ENCODE data around the gene AGGF1.
"Not testable (repeated sequence)": the region's sequence is repeated elsewhere in the genome, so short reads cannot be mapped to it uniquely, and the experiment has no call there.

The AGGF1 gene, protein sequence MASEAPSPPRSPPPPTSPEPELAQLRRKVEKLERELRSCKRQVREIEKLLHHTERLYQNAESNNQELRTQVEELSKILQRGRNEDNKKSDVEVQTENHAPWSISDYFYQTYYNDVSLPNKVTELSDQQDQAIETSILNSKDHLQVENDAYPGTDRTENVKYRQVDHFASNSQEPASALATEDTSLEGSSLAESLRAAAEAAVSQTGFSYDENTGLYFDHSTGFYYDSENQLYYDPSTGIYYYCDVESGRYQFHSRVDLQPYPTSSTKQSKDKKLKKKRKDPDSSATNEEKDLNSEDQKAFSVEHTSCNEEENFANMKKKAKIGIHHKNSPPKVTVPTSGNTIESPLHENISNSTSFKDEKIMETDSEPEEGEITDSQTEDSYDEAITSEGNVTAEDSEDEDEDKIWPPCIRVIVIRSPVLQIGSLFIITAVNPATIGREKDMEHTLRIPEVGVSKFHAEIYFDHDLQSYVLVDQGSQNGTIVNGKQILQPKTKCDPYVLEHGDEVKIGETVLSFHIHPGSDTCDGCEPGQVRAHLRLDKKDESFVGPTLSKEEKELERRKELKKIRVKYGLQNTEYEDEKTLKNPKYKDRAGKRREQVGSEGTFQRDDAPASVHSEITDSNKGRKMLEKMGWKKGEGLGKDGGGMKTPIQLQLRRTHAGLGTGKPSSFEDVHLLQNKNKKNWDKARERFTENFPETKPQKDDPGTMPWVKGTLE

DNA sequence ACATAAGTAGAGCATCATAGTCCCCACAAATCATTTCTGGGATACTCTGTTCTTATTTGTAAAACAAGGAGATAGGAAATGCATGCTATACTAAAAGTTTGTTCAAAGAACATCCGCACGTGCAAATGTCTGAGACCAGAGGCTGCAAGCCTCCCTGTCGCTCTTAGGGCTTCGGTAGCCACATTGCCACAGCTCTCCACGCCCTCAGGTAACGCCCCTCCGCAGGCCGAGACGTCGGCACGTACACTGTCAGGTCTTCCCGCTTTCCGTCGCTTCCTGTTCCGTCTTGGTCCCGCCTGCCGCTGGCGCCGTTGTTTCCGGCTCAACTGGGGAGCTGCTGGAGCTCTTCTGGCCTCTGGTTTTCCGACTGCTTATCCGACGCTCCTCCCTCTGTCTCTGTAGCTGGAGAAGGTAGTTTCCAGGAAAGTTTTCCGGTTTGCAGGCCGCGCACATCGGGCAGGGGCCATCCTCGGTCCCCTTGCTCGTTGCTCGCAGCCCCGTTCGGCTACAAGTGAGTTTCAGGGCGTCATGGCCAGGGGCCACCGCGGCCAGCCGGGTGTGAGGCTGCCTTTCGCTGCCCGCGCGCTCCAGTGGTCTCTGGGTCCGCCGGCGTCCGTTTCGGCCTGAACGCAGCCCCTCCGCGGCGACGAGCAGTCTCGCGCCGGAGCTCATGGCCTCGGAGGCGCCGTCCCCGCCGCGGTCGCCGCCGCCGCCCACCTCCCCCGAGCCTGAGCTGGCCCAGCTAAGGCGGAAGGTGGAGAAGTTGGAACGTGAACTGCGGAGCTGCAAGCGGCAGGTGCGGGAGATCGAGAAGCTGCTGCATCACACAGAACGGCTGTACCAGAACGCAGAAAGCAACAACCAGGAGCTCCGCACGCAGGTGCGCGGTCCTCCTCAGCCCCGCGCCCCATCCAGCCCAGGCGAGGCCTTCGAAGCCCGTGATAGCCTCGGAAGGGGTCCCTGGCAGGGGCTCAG lies at the start of gene AGGF1:
Gene AGGF1, plus strand, starts transcription at position 308 of the 975 bp plus-strand sequence. Its CDS starts 363 bp downstream, at position 671.
- peak within 1 kb of the TSS; percentile 95 for H3K4me3 ChIP-seq (ENCODE audit: low read depth, low read length)
- peak; percentile 81 for DNase-seq (ENCODE audit: low read depth)

DNA sequence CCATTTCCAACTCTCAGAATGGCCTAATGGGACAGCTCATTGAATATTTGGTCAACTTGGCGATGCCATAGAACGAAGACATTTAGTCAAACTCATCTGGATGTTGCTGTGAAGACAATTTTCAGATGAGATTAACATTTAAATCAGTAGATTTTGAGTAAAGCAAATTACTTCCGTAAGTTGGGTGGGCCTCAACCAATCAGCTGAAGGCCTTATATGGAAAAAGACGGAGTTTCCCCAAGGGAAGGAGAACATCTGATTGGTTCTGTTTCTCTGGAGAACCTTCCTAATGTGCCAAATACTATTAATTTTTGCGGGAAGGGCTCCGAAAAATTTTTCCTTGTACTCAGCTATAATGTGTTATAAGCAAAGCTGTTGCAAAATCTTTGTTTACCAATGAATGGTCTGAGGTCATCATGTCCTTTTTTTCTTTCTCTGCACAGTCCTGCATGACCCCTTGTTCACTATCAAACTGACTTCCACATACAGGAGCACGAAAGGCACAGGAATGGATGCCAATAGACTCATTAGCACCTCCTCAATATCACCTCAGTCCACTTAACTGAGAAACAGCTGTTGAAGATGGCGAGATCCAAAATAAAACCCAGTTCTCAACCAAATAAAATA lies 49.6 kb upstream of the AGGF1 start:
- no peak for DNase-seq (ENCODE audit: low read depth)
- H3K4me3 ChIP-seq (ENCODE audit: low read depth, low read length): no peak overlapping the region

DNA sequence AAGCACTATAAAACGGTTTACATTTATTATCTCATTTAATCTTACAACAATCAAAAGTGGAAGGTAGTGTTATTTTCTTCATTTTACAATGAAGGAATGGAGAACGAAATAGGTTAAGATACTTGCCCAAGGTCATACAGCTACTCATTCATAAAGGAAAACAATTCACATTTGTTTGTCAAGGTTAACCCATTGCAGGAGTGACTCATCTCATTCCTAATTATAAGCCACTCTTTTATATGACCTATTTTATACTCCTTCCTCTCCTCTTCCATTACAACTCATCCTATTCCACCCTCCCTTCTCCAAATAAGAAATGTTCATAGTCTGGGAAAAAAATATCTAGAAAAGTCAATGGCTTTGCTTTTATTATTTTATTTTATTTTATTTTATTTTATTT lies 47.8 kb upstream of the AGGF1 start:
- DNase-seq (ENCODE audit: low read depth): no peak

DNA sequence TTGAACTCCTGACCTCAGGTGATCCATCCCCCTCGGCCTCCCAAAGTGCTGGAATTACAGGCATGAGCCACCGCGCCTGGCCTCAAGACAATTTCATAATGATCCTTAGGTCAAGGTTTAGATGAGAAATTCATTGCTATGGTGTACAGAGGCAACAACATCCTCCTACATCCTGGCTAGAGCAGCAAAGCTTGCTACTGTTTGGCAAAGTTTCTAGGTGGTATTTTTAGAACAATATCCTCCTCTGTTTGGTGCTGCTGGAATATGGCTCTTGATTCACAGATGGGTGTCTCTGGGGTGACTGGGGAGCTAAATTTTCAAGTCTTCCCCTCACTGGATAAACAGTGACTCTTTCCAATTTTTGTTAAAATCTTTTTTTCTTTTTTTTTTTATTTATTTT lies 46.7 kb upstream of the AGGF1 start:
- no peak overlapping the region for H3K4me3 ChIP-seq (ENCODE audit: low read depth, low read length)
- DNase-seq (ENCODE audit: low read depth): no peak

More for the DNA sequence above, 47.8 kb upstream of the AGGF1 start:
- no peak overlapping the region for H3K4me3 ChIP-seq (ENCODE audit: low read depth, low read length)

DNA sequence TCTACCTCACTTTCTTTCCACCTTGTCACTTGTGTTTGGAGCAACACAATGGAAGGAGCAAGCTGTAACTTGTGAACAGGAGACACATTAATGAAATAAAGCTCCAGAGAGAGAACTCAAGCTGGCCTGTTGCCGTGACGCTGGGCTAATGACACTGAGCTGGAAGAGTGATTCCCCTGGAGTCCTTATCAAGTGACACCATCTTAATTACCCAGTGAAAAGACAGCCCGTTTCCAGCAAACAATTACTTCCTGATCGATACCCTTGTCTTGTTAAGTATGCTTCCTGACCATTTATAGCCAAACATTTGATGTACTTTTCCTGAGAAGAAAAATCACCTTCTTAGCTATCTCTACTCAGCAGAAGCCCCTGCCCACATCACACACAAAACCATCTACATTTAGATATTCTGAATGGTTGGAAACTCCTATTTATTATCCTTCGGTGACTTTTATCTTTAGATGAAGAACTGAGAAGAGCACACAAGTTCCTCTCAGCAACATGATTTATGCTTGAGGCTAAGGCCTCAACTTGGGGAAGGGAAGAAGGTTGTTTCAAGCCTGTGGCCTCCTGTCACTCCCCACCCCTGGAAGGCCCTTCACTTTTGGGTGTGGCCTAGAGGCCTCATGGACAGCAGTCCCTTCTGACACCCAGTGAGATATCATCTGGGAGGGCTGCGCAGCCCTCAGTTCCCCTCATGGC lies 43.2 kb upstream of the AGGF1 start:
- DNase-seq (ENCODE audit: low read depth): no peak
- no peak overlapping the region for H3K4me3 ChIP-seq (ENCODE audit: low read depth, low read length)

DNA sequence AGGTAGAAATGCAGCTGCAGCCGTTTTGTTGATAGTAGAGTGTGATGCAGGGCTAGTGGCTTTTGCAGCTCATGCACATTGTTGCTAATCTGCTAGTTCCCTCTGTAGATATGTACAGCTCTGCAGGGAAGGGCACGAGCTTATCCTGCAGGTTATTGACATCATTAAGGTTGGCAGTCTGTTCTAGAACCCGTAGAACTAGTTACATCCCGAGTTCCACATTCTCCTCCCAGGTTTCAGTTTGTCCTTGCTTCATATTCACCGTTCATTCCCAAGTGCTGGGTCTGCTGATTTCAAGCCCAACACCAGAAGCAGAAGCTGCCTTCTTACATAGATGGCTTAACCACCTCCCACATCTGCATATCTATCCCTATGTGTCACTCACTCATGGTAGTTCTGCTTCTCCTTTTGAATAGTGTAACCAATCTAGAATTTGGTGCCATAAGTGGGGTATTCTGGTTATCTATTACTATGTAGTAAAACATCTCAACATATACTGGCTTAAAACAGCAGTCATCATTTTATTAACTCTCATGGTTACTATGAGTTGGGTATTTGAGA lies 39.2 kb upstream of the AGGF1 start:
- no peak for DNase-seq (ENCODE audit: low read depth)

DNA sequence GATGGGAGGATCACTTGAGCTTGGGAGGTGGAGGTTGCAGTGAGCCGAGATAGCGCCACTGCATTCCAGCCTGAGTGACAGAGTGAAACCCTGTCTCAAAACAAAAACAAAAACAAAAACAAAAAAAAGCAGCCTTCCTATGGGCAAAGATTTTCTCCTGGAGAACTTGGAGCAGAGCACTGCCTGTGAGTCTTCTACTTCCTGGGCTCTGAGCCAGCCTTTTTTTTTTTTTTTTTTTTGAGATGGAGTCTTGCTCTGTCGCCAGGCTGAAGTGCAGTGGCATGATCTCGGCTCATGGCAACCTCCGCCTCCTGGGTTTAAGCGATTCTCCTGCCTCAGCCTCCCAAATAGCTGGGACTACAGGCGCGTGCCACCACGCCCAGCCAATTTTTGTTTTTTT lies 36.8 kb upstream of the AGGF1 start:
- not testable (repeated sequence) for DNase-seq (ENCODE audit: low read depth); H3K4me3 ChIP-seq (ENCODE audit: low read depth, low read length)

More for the DNA sequence above, 39.2 kb upstream of the AGGF1 start:
- H3K4me3 ChIP-seq (ENCODE audit: low read depth, low read length): no peak overlapping the region

DNA sequence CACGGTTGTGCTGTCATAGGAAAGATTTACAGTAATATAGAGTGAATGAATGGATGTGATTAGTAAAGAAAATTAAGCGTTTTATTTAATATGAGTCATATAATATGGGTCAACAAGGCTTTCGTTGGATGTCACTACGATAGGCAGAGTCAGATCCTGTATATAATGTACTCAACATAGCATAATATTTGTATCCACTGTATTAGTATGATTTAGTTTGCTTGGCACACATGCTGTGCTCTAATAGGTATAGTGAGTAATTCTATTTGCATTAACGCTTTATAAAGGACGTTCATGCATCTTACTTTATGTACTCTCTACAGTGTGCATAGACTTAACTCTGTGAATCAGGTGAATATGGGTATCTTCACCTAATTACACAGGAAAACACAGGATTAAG lies 35.9 kb upstream of the AGGF1 start:
- no peak for DNase-seq (ENCODE audit: low read depth)
- no peak overlapping the region for H3K4me3 ChIP-seq (ENCODE audit: low read depth, low read length)

DNA sequence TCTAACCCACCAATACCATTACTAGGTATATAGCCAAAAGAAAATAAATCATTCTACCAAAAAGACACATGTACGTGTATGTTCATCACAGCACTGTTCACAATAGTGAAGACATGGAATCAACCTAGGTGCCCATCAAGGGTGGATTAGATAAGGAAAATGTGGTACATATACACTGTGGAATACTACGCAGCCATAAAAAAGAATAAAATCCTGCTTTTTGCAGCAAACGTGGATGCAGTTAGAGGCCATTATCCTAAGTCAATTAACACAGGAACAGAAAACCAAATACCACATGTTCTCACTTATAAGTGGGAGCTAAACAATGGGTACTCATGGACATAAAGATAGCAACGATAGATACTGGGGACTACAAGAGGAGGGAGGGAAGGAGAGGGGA lies 32.0 kb upstream of the AGGF1 start:
- DNase-seq (ENCODE audit: low read depth): not testable (repeated sequence)

DNA sequence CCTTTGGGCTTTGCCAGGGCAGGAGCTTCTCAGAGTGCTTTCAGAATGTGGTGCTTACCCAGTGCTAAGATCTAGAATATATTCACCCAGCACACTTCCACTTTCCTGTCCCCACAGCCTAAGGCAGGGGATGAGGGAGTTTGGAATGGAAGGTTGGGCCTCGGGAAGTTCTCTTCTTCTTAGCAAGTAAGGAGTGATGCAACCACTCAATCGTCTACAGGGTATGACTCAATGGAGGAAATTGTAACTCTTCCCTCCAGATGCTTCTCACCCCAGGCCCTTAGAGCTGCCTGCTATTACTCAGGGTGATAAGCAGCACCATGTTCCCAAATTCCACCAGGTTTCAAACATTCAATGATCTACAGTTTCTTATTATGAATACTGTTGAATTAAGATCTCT lies 30.8 kb upstream of the AGGF1 start:
- DNase-seq (ENCODE audit: low read depth): peak; percentile 19
- no peak overlapping the region for H3K4me3 ChIP-seq (ENCODE audit: low read depth, low read length)

More for the DNA sequence above, 32.0 kb upstream of the AGGF1 start:
- H3K4me3 ChIP-seq (ENCODE audit: low read depth, low read length): not testable (repeated sequence)

DNA sequence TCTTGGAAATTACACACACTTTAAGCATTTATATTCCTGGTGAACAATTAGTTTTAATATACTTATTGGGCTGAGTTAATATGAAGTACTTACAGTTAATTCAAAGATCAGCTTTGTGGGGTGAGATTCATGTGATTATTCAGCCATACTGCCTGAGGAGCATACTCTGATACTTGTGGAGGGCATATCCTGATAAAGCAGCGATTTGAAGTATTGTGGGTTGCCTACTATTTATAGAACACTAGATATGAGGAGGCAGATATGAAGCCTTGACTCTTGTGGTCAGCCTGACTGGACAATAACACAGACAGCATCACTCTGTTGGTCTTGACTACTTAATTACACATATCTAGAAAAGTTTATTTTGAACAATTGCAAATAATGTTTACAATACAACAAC lies 27.0 kb upstream of the AGGF1 start:
- no peak for DNase-seq (ENCODE audit: low read depth)
- no peak overlapping the region for H3K4me3 ChIP-seq (ENCODE audit: low read depth, low read length)

DNA sequence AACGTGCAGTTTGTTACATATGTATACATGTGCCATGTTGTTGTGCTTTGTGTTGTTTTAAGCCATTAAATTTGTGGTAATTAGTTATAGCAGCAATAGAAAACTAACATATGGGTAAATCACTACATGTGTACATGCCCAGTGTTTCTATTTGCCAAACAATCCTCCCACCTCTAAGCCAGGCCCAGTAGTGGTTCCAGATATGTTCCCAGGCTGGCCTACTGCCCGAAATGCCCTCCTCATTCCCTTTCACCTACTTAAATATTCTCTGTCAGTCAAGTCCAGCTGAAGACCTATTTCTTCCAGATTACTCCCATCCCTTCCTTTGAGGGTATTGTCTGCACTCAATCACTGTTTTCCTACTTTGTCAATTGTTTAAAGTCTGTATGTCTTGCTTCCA lies 24.1 kb upstream of the AGGF1 start:
- no peak overlapping the region for H3K4me3 ChIP-seq (ENCODE audit: low read depth, low read length)
- no peak for DNase-seq (ENCODE audit: low read depth)

DNA sequence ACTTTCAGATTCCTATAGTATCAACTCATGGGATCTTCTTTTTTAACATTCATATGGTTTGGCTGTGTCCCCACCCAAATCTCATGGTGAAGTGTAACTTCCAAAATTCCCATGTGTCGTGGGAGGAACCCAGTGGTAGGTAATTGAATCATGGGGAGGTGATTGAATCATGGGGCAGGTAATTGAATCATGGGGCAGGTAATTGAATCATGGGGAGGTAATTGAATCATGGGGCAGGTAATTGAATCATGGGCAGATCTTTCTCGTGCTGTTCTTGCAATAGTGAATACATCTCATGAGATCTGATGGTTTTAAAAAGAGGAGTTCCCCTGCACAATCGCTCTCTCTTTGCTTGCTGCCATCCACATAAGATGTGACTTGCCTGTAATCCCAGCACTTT lies 21.8 kb upstream of the AGGF1 start:
- H3K4me3 ChIP-seq (ENCODE audit: low read depth, low read length): no peak overlapping the region
- DNase-seq (ENCODE audit: low read depth): no peak

DNA sequence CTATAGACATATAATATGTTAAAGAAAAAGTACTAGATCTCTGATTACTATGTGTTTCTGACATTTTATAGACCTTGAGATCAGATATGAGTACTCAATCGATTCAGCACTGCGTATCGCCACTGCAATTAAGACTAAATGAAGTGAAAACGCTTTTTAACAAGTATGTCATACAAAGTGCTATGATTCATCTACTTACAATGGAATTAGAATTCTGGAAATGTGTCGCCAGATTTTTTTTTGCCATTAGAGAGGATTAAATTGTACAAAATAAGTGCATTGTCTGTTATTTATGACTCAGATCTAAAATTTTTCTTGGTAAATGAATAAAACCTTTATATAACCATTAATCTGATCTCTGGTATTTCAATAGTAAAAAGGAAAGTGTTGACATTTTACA lies 20.0 kb upstream of the AGGF1 start:
- no peak overlapping the region for H3K4me3 ChIP-seq (ENCODE audit: low read depth, low read length)
- no peak for DNase-seq (ENCODE audit: low read depth)

DNA sequence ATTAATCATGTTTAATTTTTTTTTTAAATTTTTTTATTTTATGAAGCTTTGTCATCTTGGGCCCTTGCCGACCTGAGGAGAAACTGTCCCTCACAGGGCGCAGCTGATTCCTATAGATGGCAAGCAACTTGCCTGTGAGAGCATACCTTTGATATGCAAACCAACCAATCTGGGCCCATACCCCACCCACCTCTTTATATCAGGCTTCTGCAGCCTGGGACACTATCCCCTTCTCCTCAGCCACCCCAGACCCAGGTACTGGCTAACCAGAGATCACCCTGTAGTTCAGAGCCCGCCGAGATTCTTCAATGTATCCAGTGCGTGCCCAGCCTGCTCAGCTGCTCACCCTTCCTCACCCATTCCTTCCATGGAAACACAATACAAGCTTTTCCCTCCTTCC lies 18.7 kb upstream of the AGGF1 start:
- no peak overlapping the region for H3K4me3 ChIP-seq (ENCODE audit: low read depth, low read length)
- no peak for DNase-seq (ENCODE audit: low read depth)

DNA sequence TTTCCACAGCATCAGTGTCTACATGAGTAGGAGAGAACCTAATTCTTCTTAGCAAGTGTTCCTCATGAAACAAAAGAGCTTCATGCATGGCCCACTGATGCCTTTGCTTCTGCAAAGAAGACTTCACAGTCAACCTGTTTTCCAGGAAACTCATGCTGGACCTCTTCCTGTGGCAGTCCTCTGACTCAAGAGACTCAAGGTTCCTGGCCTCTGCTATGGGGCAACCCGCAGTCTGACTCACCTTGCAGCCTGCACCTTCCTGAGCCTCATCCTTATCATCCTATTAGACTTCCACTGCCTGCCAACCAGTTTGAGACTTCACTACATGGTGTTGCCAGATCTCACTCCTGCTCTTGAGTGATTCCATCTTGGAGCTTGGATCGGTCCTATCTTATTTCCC lies 17.6 kb upstream of the AGGF1 start:
- H3K4me3 ChIP-seq (ENCODE audit: low read depth, low read length): no peak overlapping the region
- DNase-seq (ENCODE audit: low read depth): no peak

DNA sequence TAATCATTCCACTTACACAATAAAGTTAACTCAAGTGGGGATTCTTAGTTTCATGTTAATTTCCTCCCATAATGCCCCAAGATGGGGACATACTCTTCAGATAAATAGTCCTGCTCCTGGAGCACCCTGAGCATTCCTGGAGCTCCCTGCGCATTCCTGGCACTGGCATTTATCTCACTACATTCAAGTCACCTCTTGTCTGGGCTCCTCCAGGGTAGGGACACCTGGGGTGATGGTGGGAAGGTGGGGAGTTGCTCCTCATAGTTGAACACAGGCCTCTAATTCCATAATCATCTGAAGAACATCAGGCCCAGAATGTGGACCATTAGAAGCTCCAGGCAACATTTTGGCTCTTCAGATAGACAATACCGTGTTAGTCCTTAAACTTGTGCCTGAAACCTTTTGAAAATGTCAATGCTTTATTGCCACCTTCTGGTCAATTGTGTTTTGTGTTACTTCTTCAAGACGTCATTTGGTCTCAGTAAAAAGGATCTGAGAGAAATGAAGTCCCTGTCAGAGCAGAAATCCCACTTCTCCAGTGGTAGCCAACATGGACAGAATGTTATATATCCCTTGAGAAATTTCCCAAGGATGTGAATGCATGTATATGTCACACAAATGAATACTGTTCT lies 14.2 kb upstream of the AGGF1 start:
- no peak overlapping the region for H3K4me3 ChIP-seq (ENCODE audit: low read depth, low read length)
- peak; percentile 22 for DNase-seq (ENCODE audit: low read depth)

DNA sequence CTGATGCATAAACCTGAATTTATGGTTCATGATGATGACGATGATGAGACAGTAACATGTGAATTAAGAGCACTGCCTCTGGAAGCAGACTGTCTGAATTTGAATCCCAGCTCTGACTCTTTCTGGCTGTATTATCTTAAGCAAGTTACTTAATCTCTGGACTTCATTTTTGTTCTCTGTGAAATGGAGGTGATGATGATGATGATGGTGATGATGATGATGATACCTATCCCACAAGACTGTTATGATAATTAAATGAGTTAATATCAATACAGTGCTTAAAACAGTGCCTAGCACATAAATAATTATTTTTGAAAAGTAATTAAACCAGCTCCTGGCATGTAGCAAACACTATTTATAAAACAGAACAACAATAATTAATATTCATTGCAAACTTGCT lies 13.2 kb upstream of the AGGF1 start:
- DNase-seq (ENCODE audit: low read depth): no peak
- H3K4me3 ChIP-seq (ENCODE audit: low read depth, low read length): no peak overlapping the region
